ENCODE data around the gene FGFBP1.

FGFBP1 gene

DNA sequence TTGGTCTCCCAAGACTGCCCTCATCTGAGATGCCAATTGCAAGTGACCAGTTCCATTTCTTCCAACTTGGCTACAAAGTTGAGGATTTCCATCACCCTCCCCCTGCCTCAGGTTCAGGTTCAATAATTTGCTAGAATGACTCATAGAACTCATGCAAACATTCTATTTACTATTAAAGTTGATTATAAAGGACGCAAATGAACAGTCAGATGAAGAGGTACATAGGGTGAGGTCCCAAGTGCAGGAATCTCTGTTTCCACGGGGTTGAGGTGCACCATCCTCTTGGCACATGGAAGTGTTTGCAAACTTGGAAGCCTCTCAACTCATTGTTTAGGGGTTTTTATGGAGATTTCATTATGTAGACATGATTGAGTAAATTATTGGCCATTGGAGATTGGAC, 41.0 kb downstream of the FGFBP1 start:
- H3K4me3 ChIP-seq (ENCODE audit: low read length): no peak overlapping the region
- no peak for DNase-seq (ENCODE audit: low read depth)
- TF ChIP-seq, protein P1, sequence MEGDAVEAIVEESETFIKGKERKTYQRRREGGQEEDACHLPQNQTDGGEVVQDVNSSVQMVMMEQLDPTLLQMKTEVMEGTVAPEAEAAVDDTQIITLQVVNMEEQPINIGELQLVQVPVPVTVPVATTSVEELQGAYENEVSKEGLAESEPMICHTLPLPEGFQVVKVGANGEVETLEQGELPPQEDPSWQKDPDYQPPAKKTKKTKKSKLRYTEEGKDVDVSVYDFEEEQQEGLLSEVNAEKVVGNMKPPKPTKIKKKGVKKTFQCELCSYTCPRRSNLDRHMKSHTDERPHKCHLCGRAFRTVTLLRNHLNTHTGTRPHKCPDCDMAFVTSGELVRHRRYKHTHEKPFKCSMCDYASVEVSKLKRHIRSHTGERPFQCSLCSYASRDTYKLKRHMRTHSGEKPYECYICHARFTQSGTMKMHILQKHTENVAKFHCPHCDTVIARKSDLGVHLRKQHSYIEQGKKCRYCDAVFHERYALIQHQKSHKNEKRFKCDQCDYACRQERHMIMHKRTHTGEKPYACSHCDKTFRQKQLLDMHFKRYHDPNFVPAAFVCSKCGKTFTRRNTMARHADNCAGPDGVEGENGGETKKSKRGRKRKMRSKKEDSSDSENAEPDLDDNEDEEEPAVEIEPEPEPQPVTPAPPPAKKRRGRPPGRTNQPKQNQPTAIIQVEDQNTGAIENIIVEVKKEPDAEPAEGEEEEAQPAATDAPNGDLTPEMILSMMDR (IDR thresholded peaks at IDR 0.05; ENCODE audit: insufficient read depth, low read depth, low read length, missing control alignments): no peak

DNA sequence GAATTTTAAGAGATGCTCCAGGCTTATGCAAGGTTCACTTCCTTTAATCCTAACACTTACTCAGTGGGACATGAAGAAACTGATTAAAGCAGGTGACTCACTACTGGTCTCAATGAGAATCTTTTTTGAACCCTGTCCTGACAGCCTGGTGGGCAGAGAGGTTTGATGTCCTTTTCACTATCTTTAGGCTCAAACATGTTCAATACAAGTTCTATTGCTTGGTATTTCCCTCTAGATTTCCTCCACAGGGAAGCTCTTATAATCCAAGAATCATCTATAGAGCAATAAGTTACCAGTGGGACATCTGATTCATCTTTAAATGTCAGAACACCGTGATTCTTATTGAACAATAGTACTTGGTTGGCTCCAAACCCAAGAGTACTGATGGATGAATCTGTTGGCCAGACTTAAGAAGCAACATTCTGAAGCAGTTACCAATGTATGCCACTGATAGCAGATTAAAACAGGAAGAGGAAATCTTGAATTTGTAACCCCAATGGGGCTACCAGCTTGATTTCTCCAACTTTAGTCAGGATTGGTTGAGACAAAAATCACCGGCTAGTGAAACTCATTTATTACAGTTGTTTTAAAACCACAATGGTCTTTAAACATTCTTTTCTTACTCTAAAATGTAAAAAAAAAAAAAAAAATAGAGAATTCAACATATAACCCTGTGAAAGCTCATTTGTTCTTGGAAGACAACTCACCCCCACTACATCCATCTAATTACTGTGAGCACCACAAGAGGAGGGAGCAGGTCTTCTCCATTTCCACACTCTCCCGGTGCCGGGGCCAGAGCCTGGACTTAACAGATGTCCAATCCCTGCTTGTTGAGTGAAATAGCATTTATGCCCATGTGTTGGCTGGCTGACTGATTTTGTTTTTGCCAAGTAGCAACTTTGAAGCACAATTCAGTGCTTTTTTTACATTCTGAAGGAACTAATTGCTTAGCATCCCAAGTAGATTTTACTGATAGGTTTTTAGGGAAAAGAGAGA, 43.3 kb downstream of the FGFBP1 start:
- TF ChIP-seq, protein P1 (IDR thresholded peaks at IDR 0.05; ENCODE audit: insufficient read depth, low read depth, low read length, missing control alignments): no peak
- peak; percentile 81 for DNase-seq (ENCODE audit: low read depth)
- H3K4me3 ChIP-seq (ENCODE audit: low read length): no peak overlapping the region

DNA sequence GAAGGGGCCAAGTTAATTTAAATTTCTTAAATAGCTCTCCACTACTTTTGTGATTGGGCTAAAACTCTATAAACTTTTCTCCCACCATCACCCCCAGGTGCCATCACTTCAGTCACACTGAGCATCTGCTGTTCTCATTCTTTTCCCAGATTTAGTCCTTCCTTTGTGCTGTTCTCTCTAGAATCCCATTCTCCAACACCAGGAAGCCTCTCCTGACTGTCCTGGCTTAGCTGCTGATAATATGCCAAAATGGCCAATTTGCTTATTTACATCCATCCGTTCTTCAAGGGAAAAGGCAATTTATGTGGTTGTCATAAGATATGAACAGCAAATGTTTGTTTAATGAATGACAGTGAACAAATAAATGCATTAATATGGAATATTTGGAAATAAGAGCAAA, 44.1 kb downstream of the FGFBP1 start:
- DNase-seq (ENCODE audit: low read depth): no peak
- H3K4me3 ChIP-seq (ENCODE audit: low read length): no peak overlapping the region
- TF ChIP-seq, protein P1 (IDR thresholded peaks at IDR 0.05; ENCODE audit: insufficient read depth, low read depth, low read length, missing control alignments): no peak

DNA sequence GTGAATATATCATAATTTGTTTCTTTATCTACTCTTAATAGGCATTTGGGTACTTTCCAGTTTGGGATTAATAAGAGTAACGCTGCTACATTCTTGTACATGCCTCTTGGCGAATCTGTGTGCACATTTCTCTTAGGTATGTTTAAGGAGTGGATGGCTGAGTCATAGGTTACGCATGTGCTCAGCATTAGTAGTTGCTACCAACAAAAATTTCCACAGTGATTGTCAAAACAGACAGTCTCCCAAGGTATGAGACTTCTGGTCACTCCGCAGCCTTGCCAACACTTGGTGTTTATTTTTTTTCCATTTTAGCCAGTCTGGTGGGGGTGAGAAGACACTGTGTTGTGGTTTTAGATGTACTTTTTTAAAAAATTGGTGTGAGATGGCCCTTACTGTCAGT, 44.6 kb downstream of the FGFBP1 start:
- DNase-seq (ENCODE audit: low read depth): peak; percentile 99
- TF ChIP-seq, protein P1 (IDR thresholded peaks at IDR 0.05; ENCODE audit: insufficient read depth, low read depth, low read length, missing control alignments): no peak
- no peak overlapping the region for H3K4me3 ChIP-seq (ENCODE audit: low read length)

DNA sequence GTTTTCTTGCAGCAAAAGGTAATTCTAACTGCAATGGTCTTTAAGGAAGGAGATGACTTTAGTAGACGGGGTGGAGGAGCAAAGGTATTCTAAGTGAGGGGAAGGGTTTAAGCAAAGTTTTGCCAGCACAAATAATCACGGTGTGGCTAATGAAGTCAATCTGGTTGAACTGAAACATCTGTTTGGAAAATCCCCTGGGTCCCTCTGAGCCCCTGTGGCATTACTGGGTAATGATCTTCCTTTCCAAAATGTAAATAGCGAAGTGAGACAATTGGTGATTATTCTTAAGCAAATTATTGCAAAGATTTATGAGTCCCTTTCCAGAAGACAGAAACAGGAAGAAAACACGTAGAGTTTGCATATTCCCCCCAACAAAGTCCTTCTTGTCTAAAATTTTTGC, 47.2 kb downstream of the FGFBP1 start:
- no peak overlapping the region for H3K4me3 ChIP-seq (ENCODE audit: low read length)
- TF ChIP-seq, protein P1 (IDR thresholded peaks at IDR 0.05; ENCODE audit: insufficient read depth, low read depth, low read length, missing control alignments): no peak
- no peak for DNase-seq (ENCODE audit: low read depth)

DNA sequence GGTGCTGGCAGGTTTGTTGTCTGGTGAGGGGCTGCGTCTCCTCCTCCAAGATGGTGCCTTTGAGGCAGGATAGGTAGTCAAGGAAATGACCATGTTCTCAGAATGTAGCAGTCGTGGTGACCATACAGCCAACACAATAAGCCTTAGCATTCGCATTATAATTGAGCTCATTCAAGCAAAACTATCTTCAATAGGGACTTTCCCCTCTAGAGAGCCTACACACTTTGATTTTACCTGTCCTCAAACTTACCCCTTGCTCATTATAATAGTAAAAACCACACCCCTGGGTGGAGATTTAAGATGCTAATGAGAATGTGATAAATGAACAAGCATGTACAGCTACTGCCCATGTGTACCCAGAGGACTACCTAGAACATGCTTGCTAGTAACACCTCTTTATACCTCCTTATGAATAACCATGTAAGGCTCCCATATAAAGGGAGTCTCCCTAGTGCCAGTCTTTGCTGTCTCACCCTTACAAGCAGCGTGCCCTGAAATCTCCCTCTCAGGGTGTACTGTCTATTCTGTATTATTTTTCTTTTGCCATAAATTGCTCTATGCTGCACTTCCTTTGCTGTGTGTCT, 48.2 kb downstream of the FGFBP1 start:
- H3K4me3 ChIP-seq (ENCODE audit: low read length): no peak overlapping the region
- no peak for DNase-seq (ENCODE audit: low read depth)
- TF ChIP-seq, protein P1 (IDR thresholded peaks at IDR 0.05; ENCODE audit: insufficient read depth, low read depth, low read length, missing control alignments): no peak

Data from epithelial cell of esophagus (primary cell).